ENCODE results near the gene RELL2.

DNA sequence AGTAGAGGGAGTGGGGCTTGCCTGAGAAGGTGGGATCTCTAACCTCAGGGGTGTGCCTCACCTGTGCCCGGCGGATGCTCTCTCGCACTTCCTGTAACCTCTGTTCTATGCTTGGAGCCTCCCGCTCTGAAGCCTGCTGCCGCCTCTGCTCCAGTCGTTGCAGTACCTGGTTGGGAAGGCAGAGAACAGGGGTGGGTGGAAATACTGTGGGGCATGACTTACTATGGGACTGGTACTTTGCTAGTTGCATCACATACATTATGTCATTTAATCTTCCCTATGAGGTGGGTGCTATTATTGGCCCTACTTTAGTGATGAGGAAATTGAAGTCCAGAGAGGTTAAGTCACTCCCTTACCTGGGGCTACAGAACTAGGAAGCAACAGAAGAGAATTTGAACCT, 9.2 kb downstream of the RELL2 start:
- TF ChIP-seq, protein P1, sequence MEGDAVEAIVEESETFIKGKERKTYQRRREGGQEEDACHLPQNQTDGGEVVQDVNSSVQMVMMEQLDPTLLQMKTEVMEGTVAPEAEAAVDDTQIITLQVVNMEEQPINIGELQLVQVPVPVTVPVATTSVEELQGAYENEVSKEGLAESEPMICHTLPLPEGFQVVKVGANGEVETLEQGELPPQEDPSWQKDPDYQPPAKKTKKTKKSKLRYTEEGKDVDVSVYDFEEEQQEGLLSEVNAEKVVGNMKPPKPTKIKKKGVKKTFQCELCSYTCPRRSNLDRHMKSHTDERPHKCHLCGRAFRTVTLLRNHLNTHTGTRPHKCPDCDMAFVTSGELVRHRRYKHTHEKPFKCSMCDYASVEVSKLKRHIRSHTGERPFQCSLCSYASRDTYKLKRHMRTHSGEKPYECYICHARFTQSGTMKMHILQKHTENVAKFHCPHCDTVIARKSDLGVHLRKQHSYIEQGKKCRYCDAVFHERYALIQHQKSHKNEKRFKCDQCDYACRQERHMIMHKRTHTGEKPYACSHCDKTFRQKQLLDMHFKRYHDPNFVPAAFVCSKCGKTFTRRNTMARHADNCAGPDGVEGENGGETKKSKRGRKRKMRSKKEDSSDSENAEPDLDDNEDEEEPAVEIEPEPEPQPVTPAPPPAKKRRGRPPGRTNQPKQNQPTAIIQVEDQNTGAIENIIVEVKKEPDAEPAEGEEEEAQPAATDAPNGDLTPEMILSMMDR (IDR thresholded peaks at IDR 0.05) = no peak
- TF ChIP-seq ELF4 (CRISPR knock-in tag; IDR thresholded peaks at IDR 0.05; ENCODE audit: low read depth) (no peak), MAX (CRISPR knock-in tag; IDR thresholded peaks at IDR 0.05) (no peak), NR3C1 (CRISPR knock-in tag; conservative IDR thresholded peaks at IDR 0.05; ENCODE audit: low read depth) (no peak), TEAD4 (CRISPR knock-in tag; IDR thresholded peaks at IDR 0.05) (no peak), RELA (CRISPR knock-in tag; IDR thresholded peaks at IDR 0.05; ENCODE audit: borderline replicate concordance) (no peak), E2F4 (CRISPR knock-in tag; IDR thresholded peaks at IDR 0.05; ENCODE audit: borderline replicate concordance, low read depth) (no peak), NFE2L1 (CRISPR knock-in tag; IDR thresholded peaks at IDR 0.05) (no peak), CBFB (CRISPR knock-in tag; IDR thresholded peaks at IDR 0.05; ENCODE audit: low read depth) (no peak), CREB1 (CRISPR knock-in tag; IDR thresholded peaks at IDR 0.05) (no peak)
- TF ChIP-seq, protein P2, sequence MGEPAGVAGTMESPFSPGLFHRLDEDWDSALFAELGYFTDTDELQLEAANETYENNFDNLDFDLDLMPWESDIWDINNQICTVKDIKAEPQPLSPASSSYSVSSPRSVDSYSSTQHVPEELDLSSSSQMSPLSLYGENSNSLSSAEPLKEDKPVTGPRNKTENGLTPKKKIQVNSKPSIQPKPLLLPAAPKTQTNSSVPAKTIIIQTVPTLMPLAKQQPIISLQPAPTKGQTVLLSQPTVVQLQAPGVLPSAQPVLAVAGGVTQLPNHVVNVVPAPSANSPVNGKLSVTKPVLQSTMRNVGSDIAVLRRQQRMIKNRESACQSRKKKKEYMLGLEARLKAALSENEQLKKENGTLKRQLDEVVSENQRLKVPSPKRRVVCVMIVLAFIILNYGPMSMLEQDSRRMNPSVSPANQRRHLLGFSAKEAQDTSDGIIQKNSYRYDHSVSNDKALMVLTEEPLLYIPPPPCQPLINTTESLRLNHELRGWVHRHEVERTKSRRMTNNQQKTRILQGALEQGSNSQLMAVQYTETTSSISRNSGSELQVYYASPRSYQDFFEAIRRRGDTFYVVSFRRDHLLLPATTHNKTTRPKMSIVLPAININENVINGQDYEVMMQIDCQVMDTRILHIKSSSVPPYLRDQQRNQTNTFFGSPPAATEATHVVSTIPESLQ (CRISPR knock-in tag; IDR thresholded peaks at IDR 0.05) = no peak
- TF ChIP-seq, protein P3, sequence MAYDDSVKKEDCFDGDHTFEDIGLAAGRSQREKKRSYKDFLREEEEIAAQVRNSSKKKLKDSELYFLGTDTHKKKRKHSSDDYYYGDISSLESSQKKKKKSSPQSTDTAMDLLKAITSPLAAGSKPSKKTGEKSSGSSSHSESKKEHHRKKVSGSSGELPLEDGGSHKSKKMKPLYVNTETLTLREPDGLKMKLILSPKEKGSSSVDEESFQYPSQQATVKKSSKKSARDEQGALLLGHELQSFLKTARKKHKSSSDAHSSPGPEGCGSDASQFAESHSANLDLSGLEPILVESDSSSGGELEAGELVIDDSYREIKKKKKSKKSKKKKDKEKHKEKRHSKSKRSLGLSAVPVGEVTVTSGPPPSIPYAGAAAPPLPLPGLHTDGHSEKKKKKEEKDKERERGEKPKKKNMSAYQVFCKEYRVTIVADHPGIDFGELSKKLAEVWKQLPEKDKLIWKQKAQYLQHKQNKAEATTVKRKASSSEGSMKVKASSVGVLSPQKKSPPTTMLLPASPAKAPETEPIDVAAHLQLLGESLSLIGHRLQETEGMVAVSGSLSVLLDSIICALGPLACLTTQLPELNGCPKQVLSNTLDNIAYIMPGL (CRISPR knock-in tag; IDR thresholded peaks at IDR 0.05) = no peak
- TF ChIP-seq, protein P4, sequence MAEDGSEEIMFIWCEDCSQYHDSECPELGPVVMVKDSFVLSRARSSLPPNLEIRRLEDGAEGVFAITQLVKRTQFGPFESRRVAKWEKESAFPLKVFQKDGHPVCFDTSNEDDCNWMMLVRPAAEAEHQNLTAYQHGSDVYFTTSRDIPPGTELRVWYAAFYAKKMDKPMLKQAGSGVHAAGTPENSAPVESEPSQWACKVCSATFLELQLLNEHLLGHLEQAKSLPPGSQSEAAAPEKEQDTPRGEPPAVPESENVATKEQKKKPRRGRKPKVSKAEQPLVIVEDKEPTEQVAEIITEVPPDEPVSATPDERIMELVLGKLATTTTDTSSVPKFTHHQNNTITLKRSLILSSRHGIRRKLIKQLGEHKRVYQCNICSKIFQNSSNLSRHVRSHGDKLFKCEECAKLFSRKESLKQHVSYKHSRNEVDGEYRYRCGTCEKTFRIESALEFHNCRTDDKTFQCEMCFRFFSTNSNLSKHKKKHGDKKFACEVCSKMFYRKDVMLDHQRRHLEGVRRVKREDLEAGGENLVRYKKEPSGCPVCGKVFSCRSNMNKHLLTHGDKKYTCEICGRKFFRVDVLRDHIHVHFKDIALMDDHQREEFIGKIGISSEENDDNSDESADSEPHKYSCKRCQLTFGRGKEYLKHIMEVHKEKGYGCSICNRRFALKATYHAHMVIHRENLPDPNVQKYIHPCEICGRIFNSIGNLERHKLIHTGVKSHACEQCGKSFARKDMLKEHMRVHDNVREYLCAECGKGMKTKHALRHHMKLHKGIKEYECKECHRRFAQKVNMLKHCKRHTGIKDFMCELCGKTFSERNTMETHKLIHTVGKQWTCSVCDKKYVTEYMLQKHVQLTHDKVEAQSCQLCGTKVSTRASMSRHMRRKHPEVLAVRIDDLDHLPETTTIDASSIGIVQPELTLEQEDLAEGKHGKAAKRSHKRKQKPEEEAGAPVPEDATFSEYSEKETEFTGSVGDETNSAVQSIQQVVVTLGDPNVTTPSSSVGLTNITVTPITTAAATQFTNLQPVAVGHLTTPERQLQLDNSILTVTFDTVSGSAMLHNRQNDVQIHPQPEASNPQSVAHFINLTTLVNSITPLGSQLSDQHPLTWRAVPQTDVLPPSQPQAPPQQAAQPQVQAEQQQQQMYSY (CRISPR knock-in tag; IDR thresholded peaks at IDR 0.05) = no peak

Measured in WTC11 (cell line).